Measurements from ENCODE around the gene SPSB4. TPM values are rescaled to one million over a fixed set of nuclear protein-coding genes. Genes with fewer than 3 reads are reported as not detected.

The SPSB4 gene
- total and polyA plus RNA-seq, 2 of the 8 experiments (the other 6 are each of a cell fraction or from before 2014, with no cell fraction given): 15.1 to 17.2 TPM

DNA sequence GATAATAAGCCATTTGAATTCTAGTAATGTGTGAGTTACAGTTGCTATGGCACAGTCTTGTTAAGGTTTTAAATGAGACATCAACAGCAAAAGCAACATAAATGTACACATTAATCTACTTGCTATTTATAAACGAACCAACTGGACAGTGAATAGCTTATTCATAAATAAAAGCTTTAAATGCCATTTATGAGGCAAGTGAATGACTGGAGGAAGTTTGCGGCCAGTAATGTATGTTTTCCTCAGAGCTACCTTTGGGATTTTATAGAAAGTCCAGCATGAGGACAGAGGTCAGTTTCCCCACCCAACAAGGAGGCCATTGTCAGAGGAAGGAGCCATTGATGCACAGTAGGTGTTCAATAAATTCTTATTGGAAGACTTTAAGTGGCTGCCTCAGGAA lies 132.5 kb downstream of the SPSB4 start (continued):
- no peak for TF ChIP-seq SP2 (IDR thresholded peaks at IDR 0.05; ENCODE audit: low read length)
- TF ChIP-seq, protein P1, sequence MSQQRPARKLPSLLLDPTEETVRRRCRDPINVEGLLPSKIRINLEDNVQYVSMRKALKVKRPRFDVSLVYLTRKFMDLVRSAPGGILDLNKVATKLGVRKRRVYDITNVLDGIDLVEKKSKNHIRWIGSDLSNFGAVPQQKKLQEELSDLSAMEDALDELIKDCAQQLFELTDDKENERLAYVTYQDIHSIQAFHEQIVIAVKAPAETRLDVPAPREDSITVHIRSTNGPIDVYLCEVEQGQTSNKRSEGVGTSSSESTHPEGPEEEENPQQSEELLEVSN (IDR thresholded peaks at IDR 0.05): no peak

Data from H1 (cell line).